ENCODE results near the gene SLC5A1.

SLC5A1 gene

GRCh38 chr22:32034275-32034674, 8.8 kb upstream of the SLC5A1 start:
- H3K79me2 ChIP-seq (ENCODE audit: insufficient read depth, low read length): no peaks in the 10 kb centered on the region
- no peak overlapping the region for H3K9ac ChIP-seq (ENCODE audit: low read length)
- no peaks in the 10 kb centered on the region for H3K27me3 ChIP-seq (ENCODE audit: low read length)
- no peak overlapping the region for H3K4me2 ChIP-seq (ENCODE audit: low read depth, low read length, poor library complexity, severe bottlenecking)
- H3K36me3 ChIP-seq (ENCODE audit: low read length): no peaks in the 10 kb centered on the region
- no peaks in the 10 kb centered on the region for H3K9me3 ChIP-seq (ENCODE audit: insufficient read depth, low read length)
- H4K20me1 ChIP-seq (ENCODE audit: low read depth, low read length): no peaks in the 10 kb centered on the region
- no peak overlapping the region for H3K27ac ChIP-seq (ENCODE audit: low read depth, low read length)
- no peak for TF ChIP-seq EZH2phosphoT487 (conservative IDR thresholded peaks at IDR 0.05; ENCODE audit: low read length)
- TF ChIP-seq CTCF (IDR thresholded peaks at IDR 0.05; ENCODE audit: insufficient read depth, low read length, poor library complexity, severe bottlenecking): no peak
- H2AFZ ChIP-seq (ENCODE audit: low read depth, low read length, severe bottlenecking): no peak overlapping the region
- no peak overlapping the region for H3K4me3 ChIP-seq (ENCODE audit: insufficient read depth, low read length, poor library complexity, severe bottlenecking)
- H3K9me2 ChIP-seq (replicated peaks; ENCODE audit: insufficient read depth, low read length): no peaks in the 10 kb centered on the region
- H3F3A ChIP-seq (ENCODE audit: insufficient read depth): no peaks in the 10 kb centered on the region

DNA sequence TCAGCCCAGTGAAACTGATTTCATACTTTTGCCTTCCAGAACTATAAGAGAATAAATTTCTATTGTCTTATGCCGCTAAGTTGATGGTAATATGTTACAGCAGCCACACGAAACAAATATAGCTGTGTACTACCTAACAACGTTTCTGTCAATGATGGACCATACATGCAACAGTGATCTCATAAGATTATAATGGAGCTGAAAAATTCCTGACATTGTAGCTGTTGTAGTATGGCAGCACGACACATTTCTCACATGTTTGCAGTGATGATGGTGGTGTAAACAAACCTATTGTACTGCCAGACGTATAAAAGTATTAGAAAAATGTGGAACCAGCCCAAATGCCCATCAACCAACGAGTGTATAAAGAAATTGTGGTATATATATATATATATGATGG, 5.8 kb upstream of the SLC5A1 start:
- no peak overlapping the region for H3K4me3 ChIP-seq (ENCODE audit: insufficient read depth, low read length, poor library complexity, severe bottlenecking)
- no peak overlapping the region for H2AFZ ChIP-seq (ENCODE audit: low read depth, low read length, severe bottlenecking)
- H3K4me2 ChIP-seq (ENCODE audit: low read depth, low read length, poor library complexity, severe bottlenecking): no peak overlapping the region
- no peaks in the 10 kb centered on the region for H3K79me2 ChIP-seq (ENCODE audit: insufficient read depth, low read length)
- H3K9me3 ChIP-seq (ENCODE audit: insufficient read depth, low read length): no peaks in the 10 kb centered on the region
- no peaks in the 10 kb centered on the region for H3K36me3 ChIP-seq (ENCODE audit: low read length)
- H3K27me3 ChIP-seq (ENCODE audit: low read length): no peaks in the 10 kb centered on the region
- H3K27ac ChIP-seq (ENCODE audit: low read depth, low read length): no peak overlapping the region
- no peak overlapping the region for H3K9ac ChIP-seq (ENCODE audit: low read length)
- no peaks in the 10 kb centered on the region for H4K20me1 ChIP-seq (ENCODE audit: low read depth, low read length)
- no peaks in the 10 kb centered on the region for H3K9me2 ChIP-seq (replicated peaks; ENCODE audit: insufficient read depth, low read length)
- no peaks in the 10 kb centered on the region for H3F3A ChIP-seq (ENCODE audit: insufficient read depth)
- TF ChIP-seq CTCF (IDR thresholded peaks at IDR 0.05; ENCODE audit: insufficient read depth, low read length, poor library complexity, severe bottlenecking) (no peak), EZH2phosphoT487 (conservative IDR thresholded peaks at IDR 0.05; ENCODE audit: low read length) (no peak)

GRCh38 chr22:32040324-32040904, 2.6 kb upstream of the SLC5A1 start:
- H2AFZ ChIP-seq (ENCODE audit: low read depth, low read length, severe bottlenecking): no peak overlapping the region
- TF ChIP-seq EZH2phosphoT487 (conservative IDR thresholded peaks at IDR 0.05; ENCODE audit: low read length): no peak
- no peak for TF ChIP-seq CTCF (IDR thresholded peaks at IDR 0.05; ENCODE audit: insufficient read depth, low read length, poor library complexity, severe bottlenecking)
- H3K9me3 ChIP-seq (ENCODE audit: insufficient read depth, low read length): no peaks in the 10 kb centered on the region
- H3K36me3 ChIP-seq (ENCODE audit: low read length): no peaks in the 10 kb centered on the region
- H4K20me1 ChIP-seq (ENCODE audit: low read depth, low read length): no peaks in the 10 kb centered on the region
- no peak overlapping the region for H3K9ac ChIP-seq (ENCODE audit: low read length)
- H3F3A ChIP-seq (ENCODE audit: insufficient read depth): no peaks in the 10 kb centered on the region
- no peak overlapping the region for H3K27ac ChIP-seq (ENCODE audit: low read depth, low read length)
- no peaks in the 10 kb centered on the region for H3K79me2 ChIP-seq (ENCODE audit: insufficient read depth, low read length)
- H3K9me2 ChIP-seq (replicated peaks; ENCODE audit: insufficient read depth, low read length): no peaks in the 10 kb centered on the region
- H3K27me3 ChIP-seq (ENCODE audit: low read length): no peaks in the 10 kb centered on the region
- no peak overlapping the region for H3K4me3 ChIP-seq (ENCODE audit: insufficient read depth, low read length, poor library complexity, severe bottlenecking)
- H3K4me2 ChIP-seq (ENCODE audit: low read depth, low read length, poor library complexity, severe bottlenecking): no peak overlapping the region

Measured in SU-DHL-6 (cell line).